A673 (cell line): ENCODE measurements around the gene FBXO42. TPM values are rescaled to one million over a fixed set of nuclear protein-coding genes. Genes with fewer than 3 reads are reported as not detected.

Source experiments
- BruUV-seq: library from RNA; stranded (reverse); fragments of 400-500 nt; replicated peaks from 2 replicates; lab custom pipeline; 2021; lab: Mats Ljungman, UMichigan
- CTCF ChIA-PET: fragments of 300-600 bp; sonication (Branson Sonifier 250); formaldehyde crosslinking; loops from one replicate; lab custom pipeline; 2022; ENCODE audit warnings: antibody characterized with exemption; lab: Charles Lee
- POLR2A ChIA-PET: fragments of 300-600 bp; sonication (Branson Sonifier 250); formaldehyde crosslinking; loops from one replicate; lab custom pipeline; 2022; ENCODE audit warnings: antibody characterized with exemption; ENCODE audit not compliant: low non-redundant PET; lab: Charles Lee
- DNase-seq: peaks from one replicate; pipeline ENCODE4 v3.0.0-alpha.2; 2015; ENCODE audit warnings: low spot score
- H3K27ac ChIP-seq: fragments of 200-600 bp; sonication (generic); 2 replicates; pipeline ENCODE4 v1.5.1; 2016; ENCODE audit warnings: mixed run types, low read depth, mild to moderate bottlenecking, mixed read lengths, antibody characterized with exemption, low read length; ENCODE audit not compliant: poor library complexity, severe bottlenecking
- H3K27me3 ChIP-seq: fragments of 200-600 bp; sonication (generic); replicated peaks from 2 replicates; pipeline ENCODE4 v1.6.1; 2017; ENCODE audit warnings: mixed run types, low read depth, mild to moderate bottlenecking, mixed read lengths, antibody characterized with exemption, low read length; ENCODE audit not compliant: insufficient read depth, poor library complexity
- H3K36me3 ChIP-seq: fragments of 200-600 bp; sonication (generic); 2 replicates; pipeline ENCODE4 v1.6.1; 2016; ENCODE audit warnings: mixed run types, mild to moderate bottlenecking, mixed read lengths, antibody characterized with exemption, low read length; ENCODE audit not compliant: insufficient read depth, poor library complexity, severe bottlenecking
- H3K4me1 ChIP-seq: fragments of 200-600 bp; sonication (generic); 2 replicates; pipeline ENCODE4 v1.6.1; 2017; ENCODE audit warnings: mixed run types, mild to moderate bottlenecking, mixed read lengths, antibody characterized with exemption, low read length; ENCODE audit not compliant: insufficient read depth, poor library complexity, severe bottlenecking
- H3K4me3 ChIP-seq: fragments of 200-600 bp; sonication (generic); 2 replicates; pipeline ENCODE4 v1.5.1; 2016; ENCODE audit warnings: low read depth, mixed run types, mild to moderate bottlenecking, mixed read lengths, low read length; ENCODE audit not compliant: poor library complexity, severe bottlenecking
- H3K9me3 ChIP-seq: fragments of 200-600 bp; sonication (generic); 2 replicates; pipeline ENCODE4 v1.6.1; 2016; ENCODE audit warnings: mixed run types, low read depth, mild to moderate bottlenecking, mixed read lengths, antibody characterized with exemption, low read length; ENCODE audit not compliant: poor library complexity, severe bottlenecking
- CTCF ChIP-seq: fragments of 300-800, 200-600 bp; sonication (generic); conservative IDR thresholded peaks from 2 replicates; pipeline ENCODE4 v1.5.1; 2017; ENCODE audit warnings: low read depth, mild to moderate bottlenecking, antibody characterized with exemption, low read length, moderate library complexity, mixed read lengths
- EZH2 ChIP-seq: fragments of 200-600 bp; sonication (generic); IDR thresholded peaks from 2 replicates; pipeline ENCODE4 v1.6.1; 2017; ENCODE audit warnings: borderline replicate concordance, low read depth, mild to moderate bottlenecking, mixed read lengths, antibody characterized with exemption, low read length; ENCODE audit not compliant: poor library complexity, severe bottlenecking
- intact Hi-C: fragments of 100-400 bp; cut with micrococcal nuclease; formaldehyde crosslinking; loops from one replicate; pipeline ENCODE4 v1.10.0; 2022; ENCODE audit not compliant: unreplicated experiment
- total RNA-seq: library from RNA; stranded (reverse); gene quantifications from 2 replicates; pipeline ENCODE4 v1.2.3, GENCODE V29; 2021

Gene FBXO42
- total RNA-seq, 1 experiment from 2014 or later, result 19.5 TPM

- H3K4me3 ChIP-seq, result no peak overlapping the region
- no peak for DNase-seq
- CTCF ChIA-PET, result no interaction called here
- TF ChIP-seq CTCF (no peak), EZH2 (no peak)
- intact Hi-C loops, result no loop called here
- POLR2A ChIA-PET, result interaction anchor here (0.6 kb wide), 2 partner anchors 13 to 182 kb away, joined by 3 read pairs; no protein-coding TSS in a partner anchor
- no TSS peak for BruUV-seq
- H3K4me1 ChIP-seq, result no peaks in the 10 kb centered on the region
- no peak overlapping the region for H3K27ac ChIP-seq
- H3K36me3 ChIP-seq, result no peaks in the 10 kb centered on the region
- no peaks in the 10 kb centered on the region for H3K27me3 ChIP-seq
- H3K9me3 ChIP-seq, result no peaks in the 10 kb centered on the region
These were observed 70.5 kb downstream of the FBXO42 start for GRCh38 chr1:16281765-16282164.

GRCh38 chr1:16279186-16279585, 73.1 kb downstream of the FBXO42 start:
- TF ChIP-seq EZH2, result no peak
- Histone ChIP-seq H3K4me1 (no peaks in the 10 kb centered on the region), H3K36me3 (no peaks in the 10 kb centered on the region), H3K27ac (no peak overlapping the region), H3K9me3 (no peaks in the 10 kb centered on the region), H3K27me3 (no peaks in the 10 kb centered on the region), H3K4me3 (no peak overlapping the region)
- DNase-seq, result no peak
- CTCF ChIA-PET, result no interaction called here
- POLR2A ChIA-PET, result no interaction called here
- intact Hi-C loops, result no loop called here
- no TSS peak for BruUV-seq

- intact Hi-C loops, result no loop called here
- Histone ChIP-seq H3K36me3 (no peaks in the 10 kb centered on the region), H3K27me3 (no peaks in the 10 kb centered on the region), H3K4me3 (no peak overlapping the region), H3K9me3 (no peaks in the 10 kb centered on the region), H3K27ac (no peak overlapping the region), H3K4me1 (no peaks in the 10 kb centered on the region)
- no TSS peak for BruUV-seq
- no peak for TF ChIP-seq EZH2
- TF ChIP-seq CTCF, result no peak
- no peak for DNase-seq
- CTCF ChIA-PET, result interaction anchor here (0.6 kb wide), 1 partner anchor 18 kb away, joined by 5 read pairs; no protein-coding TSS in a partner anchor
- POLR2A ChIA-PET, result no interaction called here
These were observed 75.8 kb downstream of the FBXO42 start for GRCh38 chr1:16276302-16277030.
